Measurements from ENCODE around the gene ATXN7L3B. TPM values are rescaled to one million over a fixed set of nuclear protein-coding genes. Genes with fewer than 3 reads are reported as not detected.

ATXN7L3B gene
- total and polyA plus RNA-seq, 2 donors (not counting 3 experiments of a cell fraction or from before 2014, with no cell fraction given), result 18.1 to 25.0 TPM

- H2AFZ ChIP-seq (ENCODE audit: low read depth, low read length), result peak overlapping the region; percentile 85
- H3K9me1 ChIP-seq (replicated peaks; ENCODE audit: control insufficient read depth, extremely low read depth, insufficient read depth, low read length), result no peaks in the 10 kb centered on the region
- DNase-seq (ENCODE audit: low read depth, low spot score) (no peak), FAIRE-seq (no peak)
- peak overlapping the region; percentile 97 for H3K27ac ChIP-seq (ENCODE audit: insufficient read depth, low read depth, low read length)
- H3K4me3 ChIP-seq (replicated peaks in 1 of 3; ENCODE audit: insufficient read depth in 1 of 3, low read depth in 1 of 3, low read length in 3 of 3), result peak overlapping the region; percentile 63 to 96 (median 74)
- BruUV-seq (replicated peaks), result TSS peak; percentile 87
- no peaks in the 10 kb centered on the region for H3K9me3 ChIP-seq (replicated peaks; ENCODE audit: control insufficient read depth, insufficient read depth, low read length)
- TF ChIP-seq CTCF (IDR thresholded peaks at IDR 0.05; ENCODE audit: extremely low read depth in 1 of 2, insufficient read depth in 1 of 2, low read depth in 1 of 2, low read length in 2 of 2) (peak; percentile 30 to 42), POLR2AphosphoS5 (IDR thresholded peaks at IDR 0.05; ENCODE audit: insufficient read depth, low read depth, low read length) (no peak)
- dilution Hi-C loops (cut with MboI; ENCODE audit: extremely low pct_ligation_motif_present, low sequenced_read_pairs) (no loop called here), intact Hi-C loops (cut with micrococcal nuclease) (loop anchor here (5.0 to 10.0 kb wide), 2 partner anchors 120 to 202 kb away; no protein-coding TSS in a partner anchor)
- peaks cover 41% of the 10 kb centered on the region for H3K79me2 ChIP-seq (ENCODE audit: control insufficient read depth, insufficient read depth, low read length)
- H3K36me3 ChIP-seq (ENCODE audit: control insufficient read depth in 2 of 2, extremely low read depth in 1 of 2, insufficient read depth in 2 of 2, low read length in 2 of 2), result no peaks in the 10 kb centered on the region
- peaks cover 4% of the 10 kb centered on the region for H4K20me1 ChIP-seq (replicated peaks; ENCODE audit: control insufficient read depth, extremely low read depth, insufficient read depth, low read length)
- H3K4me2 ChIP-seq (ENCODE audit: insufficient read depth, low read length), result peak overlapping the region; percentile 67
- ChIA-PET POLR2A (no interaction called here), CTCF (no interaction called here)
- peaks cover 0 to 4% of the 10 kb centered on the region in 2 experiments for H3K27me3 ChIP-seq (ENCODE audit: control insufficient read depth in 2 of 2, insufficient read depth in 2 of 2, low read length in 2 of 2)
- peaks cover 21% of the 10 kb centered on the region for H3K4me1 ChIP-seq (ENCODE audit: control insufficient read depth, extremely low read depth, insufficient read depth, low read length)
- H3K9ac ChIP-seq (replicated peaks; ENCODE audit: extremely low read depth, insufficient read depth, low read length), result peak overlapping the region; percentile 100
Observed at GRCh38 chr12:74537126-74537706, 419 bp upstream of the ATXN7L3B start.

GRCh38 chr12:74538491-74539258, 1.0 kb downstream of the ATXN7L3B start:
- H3K9ac ChIP-seq (replicated peaks; ENCODE audit: extremely low read depth, insufficient read depth, low read length), result peak overlapping the region; percentile 100
- H3K4me1 ChIP-seq (ENCODE audit: control insufficient read depth, extremely low read depth, insufficient read depth, low read length), result peaks cover 21% of the 10 kb centered on the region
- DNase-seq (ENCODE audit: low read depth, low spot score), result peak; percentile 20
- H3K9me1 ChIP-seq (replicated peaks; ENCODE audit: control insufficient read depth, extremely low read depth, insufficient read depth, low read length), result no peaks in the 10 kb centered on the region
- no peaks in the 10 kb centered on the region for H3K27me3 ChIP-seq (ENCODE audit: control insufficient read depth in 2 of 2, insufficient read depth in 2 of 2, low read length in 2 of 2)
- peak overlapping the region; percentile 67 for H3K4me2 ChIP-seq (ENCODE audit: insufficient read depth, low read length)
- dilution Hi-C loops (cut with MboI; ENCODE audit: extremely low pct_ligation_motif_present, low sequenced_read_pairs), result no loop called here
- no peaks in the 10 kb centered on the region for H3K9me3 ChIP-seq (replicated peaks; ENCODE audit: control insufficient read depth, insufficient read depth, low read length)
- H3K79me2 ChIP-seq (ENCODE audit: control insufficient read depth, insufficient read depth, low read length), result peaks cover 43% of the 10 kb centered on the region
- ChIA-PET POLR2A (no interaction called here), CTCF (interaction anchor here (1.9 kb wide), 1 partner anchor 10 kb away, joined by 4 read pairs; no protein-coding TSS in a partner anchor)
- peak overlapping the region; percentile 97 for H3K27ac ChIP-seq (ENCODE audit: insufficient read depth, low read depth, low read length)
- no peak for TF ChIP-seq FOS (IDR thresholded peaks at IDR 0.05; ENCODE audit: borderline replicate concordance, insufficient read depth, low read length)
- TF ChIP-seq, protein P1, sequence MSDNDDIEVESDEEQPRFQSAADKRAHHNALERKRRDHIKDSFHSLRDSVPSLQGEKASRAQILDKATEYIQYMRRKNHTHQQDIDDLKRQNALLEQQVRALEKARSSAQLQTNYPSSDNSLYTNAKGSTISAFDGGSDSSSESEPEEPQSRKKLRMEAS (IDR thresholded peaks at IDR 0.05; ENCODE audit: insufficient read depth, insufficient read length), result peak; percentile 22
- peak overlapping the region; percentile 63 to 96 (median 74) for H3K4me3 ChIP-seq (replicated peaks in 1 of 3; ENCODE audit: insufficient read depth in 1 of 3, low read depth in 1 of 3, low read length in 3 of 3)
- FAIRE-seq, result peak; percentile 24
- no TSS peak for BruUV-seq (replicated peaks)
- intact Hi-C loops (cut with micrococcal nuclease), result loop anchor here (5.0 to 10.0 kb wide), 2 partner anchors 121 to 204 kb away; no protein-coding TSS in a partner anchor
- H4K20me1 ChIP-seq (replicated peaks; ENCODE audit: control insufficient read depth, extremely low read depth, insufficient read depth, low read length), result peaks cover 4% of the 10 kb centered on the region
- H3K36me3 ChIP-seq (ENCODE audit: control insufficient read depth in 2 of 2, extremely low read depth in 1 of 2, insufficient read depth in 2 of 2, low read length in 2 of 2), result no peaks in the 10 kb centered on the region
- no peak overlapping the region for H2AFZ ChIP-seq (ENCODE audit: low read depth, low read length)

Measured in endothelial cell of umbilical vein (primary cell).